Natural killer cell (primary cell): ENCODE data around the gene PCDHA3. TPM values are rescaled to one million over a fixed set of nuclear protein-coding genes. Genes with fewer than 3 reads are reported as not detected.
"Not testable (repeated sequence)": the region's sequence is repeated elsewhere in the genome, so short reads cannot be mapped to it uniquely, and the experiment has no call there.

Experiments used
- ATAC-seq, 3 donors: fragments of 150-1000 bp in 2 of 3; fragments of 200-7000 bp in 1 of 3; cut with Tn5 transposase; 1 replicate in 1 of 3; 2 replicates in 2 of 3; pipeline ENCODE4 v1.10.0; 2021; ENCODE audit warnings: mild to moderate bottlenecking in 2 of 3, moderate library complexity in 2 of 3
- DNase-seq, 2 donors: peaks; one replicate each; pipeline versions ENCODE4 v3.0.0 to v3.0.0-alpha.2; 2013 to 2021; ENCODE audit warnings: mixed read lengths in 1 of 2
- H3K27ac ChIP-seq: one replicate; pipeline ENCODE4 v1.5.1; 2013; ENCODE audit warnings: mild to moderate bottlenecking, low read length
- H3K27me3 ChIP-seq: one replicate; pipeline ENCODE4 v1.6.1; 2013; ENCODE audit warnings: low read length; ENCODE audit not compliant: control insufficient read depth, insufficient read depth
- H3K36me3 ChIP-seq: one replicate; pipeline ENCODE4 v1.6.1; 2013; ENCODE audit warnings: low read length; ENCODE audit not compliant: control insufficient read depth, insufficient read depth
- H3K4me1 ChIP-seq: one replicate; pipeline ENCODE4 v1.6.1; 2013; ENCODE audit warnings: low read length; ENCODE audit not compliant: control insufficient read depth, insufficient read depth
- H3K4me3 ChIP-seq: one replicate; pipeline ENCODE4 v1.5.1; 2013; ENCODE audit warnings: low read length
- H3K9me3 ChIP-seq: one replicate; pipeline ENCODE4 v1.6.1; 2013; ENCODE audit warnings: low read length; ENCODE audit not compliant: control insufficient read depth, insufficient read depth
- H3K27ac Mint-ChIP-seq, 2 donors: one replicate each; pipeline ENCODE4 v1.8.0; 2022; ENCODE audit warnings: mild to moderate bottlenecking in 2 of 2, mixed read lengths in 2 of 2, moderate library complexity in 1 of 2
- H3K27me3 Mint-ChIP-seq, 2 donors: one replicate each; pipeline ENCODE4 v1.8.0; 2022; ENCODE audit warnings: low read depth in 2 of 2, mixed read lengths in 2 of 2
- H3K36me3 Mint-ChIP-seq: one replicate; pipeline ENCODE4 v1.8.0; 2022; ENCODE audit warnings: mixed read lengths
- H3K4me1 Mint-ChIP-seq, 2 donors: one replicate each; pipeline ENCODE4 v1.8.0; 2022; ENCODE audit warnings: mixed read lengths in 2 of 2
- H3K4me3 Mint-ChIP-seq: one replicate; pipeline ENCODE4 v1.8.0; 2022; ENCODE audit warnings: mild to moderate bottlenecking, moderate library complexity, mixed read lengths
- H3K9me3 Mint-ChIP-seq, 2 donors: one replicate each; pipeline ENCODE4 v1.8.0; 2022; ENCODE audit warnings: mixed read lengths in 2 of 2
- CTCF ChIP-seq: fragments of 200-600 bp; IDR thresholded peaks from one replicate; pipeline ENCODE4 v1.8.0; 2022; ENCODE audit warnings: antibody characterized with exemption
- WGBS: methylation state at CpG from one replicate; pipeline ENCODE4 v1.1.7; 2013; ENCODE audit warnings: missing lambda C conversion rate; ENCODE audit not compliant: insufficient coverage; 5-methylcytosine and 5-hydroxymethylcytosine counted together
- intact Hi-C: fragments of 100-400 bp; cut with micrococcal nuclease; formaldehyde crosslinking; loops from one replicate; pipeline ENCODE4 v1.14.2; 2022
- total RNA-seq, 4 donors: library from RNA; stranded (reverse); fragments of 120-200 nt in 1 of 4; gene quantifications; one replicate each; pipeline versions ENCODE4 v1.2.3 to v1.2.4, GENCODE V29; 2013 to 2022

PCDHA3 gene
- total RNA-seq, 3 donors from 2014 or later (not counting 1 experiment from before 2014, with no cell fraction given), result not detected

- intact Hi-C loops, result no loop called here
- no peaks in the 10 kb centered on the region for H3K4me1 Mint-ChIP-seq
- peaks cover 11 to 29% of the 10 kb centered on the region in 2 donors for H3K9me3 Mint-ChIP-seq
- peaks cover 44% of the 10 kb centered on the region for H3K36me3 Mint-ChIP-seq
- DNase-seq, result no peak
- no peak overlapping the region for H3K4me3 ChIP-seq
- no peak overlapping the region for H3K4me3 Mint-ChIP-seq
- ATAC-seq, result no peak
- peaks cover 33% of the 10 kb centered on the region for H3K9me3 ChIP-seq
- H3K27ac ChIP-seq, result no peak overlapping the region
- H3K27ac Mint-ChIP-seq, result no peak overlapping the region
- WGBS, result no CpG with 5 or more reads among the region's 4 CpGs
- no peaks in the 10 kb centered on the region for H3K4me1 ChIP-seq
- no peaks in the 10 kb centered on the region for H3K36me3 ChIP-seq
- TF ChIP-seq CTCF, result no peak
- no peaks in the 10 kb centered on the region for H3K27me3 Mint-ChIP-seq
- H3K27me3 ChIP-seq, result no peaks in the 10 kb centered on the region
Observed at GRCh38 chr5:140767444-140767843, 33.4 kb upstream of the PCDHA3 start.

GRCh38 chr5:140780512-140780911, 20.3 kb upstream of the PCDHA3 start:
- Histone ChIP-seq H3K36me3 (no peaks in the 10 kb centered on the region), H3K27me3 (no peaks in the 10 kb centered on the region), H3K27ac (no peak overlapping the region), H3K4me3 (no peak overlapping the region), H3K9me3 (peaks cover 22% of the 10 kb centered on the region), H3K4me1 (no peaks in the 10 kb centered on the region)
- no CpG with 5 or more reads among the region's 1 CpG for WGBS
- intact Hi-C loops, result no loop called here
- H3K4me1 Mint-ChIP-seq, result no peaks in the 10 kb centered on the region
- no peak overlapping the region for H3K27ac Mint-ChIP-seq
- H3K36me3 Mint-ChIP-seq, result peaks cover 29% of the 10 kb centered on the region
- ATAC-seq (no peak), DNase-seq (no peak)
- no peak for TF ChIP-seq CTCF
- H3K4me3 Mint-ChIP-seq, result no peak overlapping the region
- H3K27me3 Mint-ChIP-seq, result peaks cover 0 to 2% of the 10 kb centered on the region in 2 donors
- H3K9me3 Mint-ChIP-seq, result peaks cover 12 to 29% of the 10 kb centered on the region in 2 donors

GRCh38 chr5:140785905-140786686, 14.8 kb upstream of the PCDHA3 start, which contains the start of gene PCDHA1:
TSS of gene PCDHA1 (plus strand) at chr5:140786140.
- DNase-seq, result no peak
- H3K27ac Mint-ChIP-seq, result no peak within 1 kb of the TSS

GRCh38 chr5:140787422-140787821, 13.4 kb upstream of the PCDHA3 start:
- H3K4me3 Mint-ChIP-seq, ATAC-seq, H3K4me3 ChIP-seq, H3K27me3 Mint-ChIP-seq, DNase-seq, H3K27ac ChIP-seq, H3K36me3 Mint-ChIP-seq, H3K9me3 Mint-ChIP-seq, intact Hi-C loops, H3K27ac Mint-ChIP-seq, H3K4me1 ChIP-seq, H3K4me1 Mint-ChIP-seq, H3K36me3 ChIP-seq: not testable (repeated sequence)
- peaks cover 11% of the 10 kb centered on the region for H3K27me3 ChIP-seq
- H3K9me3 ChIP-seq, result peaks cover 27% of the 10 kb centered on the region
- WGBS, result 56% methylated on average over 44 of the region's 44 CpGs

More at GRCh38 chr5:140785905-140786686, 14.8 kb upstream of the PCDHA3 start, which contains the start of gene PCDHA1:
- Histone ChIP-seq H3K36me3 (no peaks in the 10 kb centered on the region), H3K4me3 (no peak within 1 kb of the TSS), H3K27me3 (peaks cover 6% of the 10 kb centered on the region), H3K27ac (no peak within 1 kb of the TSS), H3K4me1 (no peaks in the 10 kb centered on the region), H3K9me3 (peaks cover 32% of the 10 kb centered on the region)
- intact Hi-C loops, result no loop called here
- Mint-ChIP-seq H3K4me3 (no peak within 1 kb of the TSS), H3K36me3 (peaks cover 2% of the 10 kb centered on the region), H3K9me3 (peaks cover 5 to 9% of the 10 kb centered on the region in 2 donors), H3K4me1 (no peaks in the 10 kb centered on the region), H3K27me3 (peaks cover 0 to 5% of the 10 kb centered on the region in 2 donors)
- whole genome bisulfite sequencing, result 35% methylated on average over 29 of the region's 29 CpGs
- no peak for TF ChIP-seq CTCF
- no peak for ATAC-seq

- peaks cover 25% of the 10 kb centered on the region for H3K9me3 ChIP-seq
- H3K36me3 Mint-ChIP-seq, H3K4me1 Mint-ChIP-seq, H3K4me1 ChIP-seq, H3K9me3 Mint-ChIP-seq, H3K27ac ChIP-seq, H3K4me3 ChIP-seq, H3K36me3 ChIP-seq, intact Hi-C loops, ATAC-seq, H3K27ac Mint-ChIP-seq, DNase-seq, H3K4me3 Mint-ChIP-seq: not testable (repeated sequence)
- peaks cover 11% of the 10 kb centered on the region for H3K27me3 ChIP-seq
- H3K27me3 Mint-ChIP-seq, result peaks cover 3 to 10% of the 10 kb centered on the region in 2 donors
- 52% methylated on average over 70 of the region's 70 CpGs for WGBS
Observed at GRCh38 chr5:140787849-140788504, 12.9 kb upstream of the PCDHA3 start.
